Measurements from ENCODE around the gene MGAT4B. TPM values are rescaled to one million over a fixed set of nuclear protein-coding genes. Genes with fewer than 3 reads are reported as not detected.

The MGAT4B gene
- 1,000 to 10,000 TPM in 1 of 4 donors, 100 to 1,000 TPM in 3; 495 to 1,114 (median 787) TPM for total RNA-seq

- intact Hi-C loops (cut with DNase I; ENCODE audit: low total_unique reads): loop anchor here (2.0 to 5.0 kb wide), 2 partner anchors 14 to 74 kb away; partner anchors contain the start of genes MAML1 and SQSTM1
- peak; percentile 71 to 95 (median 89) for TF ChIP-seq POLR2AphosphoS5 (IDR thresholded peaks at IDR 0.05)
- peak; percentile 0 for TF ChIP-seq POLR2A (IDR thresholded peaks at IDR 0.05)
- no peak for TF ChIP-seq EP300 (IDR thresholded peaks at IDR 0.05; ENCODE audit: low read depth)
- 1% methylated on average over 34 of the region's 108 CpGs; no CpG with 5 or more reads in 1 of the 2 donors for WGBS, 2 donors (ENCODE audit: low coverage in 1 of 2)
- in situ Hi-C loops (cut with MboI; ENCODE audit: low pct_ligation_motif_present in 1 of 4, low pct_unique_long_range_greater_than_20kb in 1 of 4, low sequenced_read_pairs in 3 of 4): no loop called here
- peaks cover 40 to 55% (median 47%) of the 10 kb centered on the region in 4 donors for H3K4me1 ChIP-seq
- peak within 1 kb of the TSS; percentile 69 to 98 (median 90) for H3K4me3 ChIP-seq
- H3K36me3 ChIP-seq: no peaks in the 10 kb centered on the region
- H3K27me3 ChIP-seq: no peaks in the 10 kb centered on the region
- H3K27ac ChIP-seq: peak within 1 kb of the TSS; percentile 96 to 100 (median 99)
- no peaks in the 10 kb centered on the region for H3K9me3 ChIP-seq
- DNase-seq: peak; percentile 87
Measured at GRCh38 chr5:179806250-179807048, at the start of gene MGAT4B. Gene MGAT4B (minus strand): TSS chr5:179806866. CDS start chr5:179806583, 283 bp downstream.

GRCh38 chr5:179854356-179854755 is 47.7 kb upstream of the MGAT4B start:
- Histone ChIP-seq H3K27ac (no peak overlapping the region), H3K4me3 (no peak overlapping the region), H3K27me3 (no peaks in the 10 kb centered on the region), H3K4me1 (peaks cover 0 to 15% (median 6%) of the 10 kb centered on the region in 4 donors), H3K36me3 (peaks cover 0 to 16% (median 8%) of the 10 kb centered on the region in 4 donors), H3K9me3 (no peaks in the 10 kb centered on the region)
- in situ Hi-C loops (cut with MboI; ENCODE audit: low pct_ligation_motif_present in 1 of 4, low pct_unique_long_range_greater_than_20kb in 1 of 4, low sequenced_read_pairs in 3 of 4) (no loop called here), intact Hi-C loops (cut with DNase I; ENCODE audit: low total_unique reads) (no loop called here)
- DNase-seq: no peak
- WGBS, 2 donors (ENCODE audit: low coverage in 1 of 2): 89 to 90% methylated on average over 4 to 8 of the region's 8 CpGs
- no peak for TF ChIP-seq POLR2A (IDR thresholded peaks at IDR 0.05)
- TF ChIP-seq, protein P1, sequence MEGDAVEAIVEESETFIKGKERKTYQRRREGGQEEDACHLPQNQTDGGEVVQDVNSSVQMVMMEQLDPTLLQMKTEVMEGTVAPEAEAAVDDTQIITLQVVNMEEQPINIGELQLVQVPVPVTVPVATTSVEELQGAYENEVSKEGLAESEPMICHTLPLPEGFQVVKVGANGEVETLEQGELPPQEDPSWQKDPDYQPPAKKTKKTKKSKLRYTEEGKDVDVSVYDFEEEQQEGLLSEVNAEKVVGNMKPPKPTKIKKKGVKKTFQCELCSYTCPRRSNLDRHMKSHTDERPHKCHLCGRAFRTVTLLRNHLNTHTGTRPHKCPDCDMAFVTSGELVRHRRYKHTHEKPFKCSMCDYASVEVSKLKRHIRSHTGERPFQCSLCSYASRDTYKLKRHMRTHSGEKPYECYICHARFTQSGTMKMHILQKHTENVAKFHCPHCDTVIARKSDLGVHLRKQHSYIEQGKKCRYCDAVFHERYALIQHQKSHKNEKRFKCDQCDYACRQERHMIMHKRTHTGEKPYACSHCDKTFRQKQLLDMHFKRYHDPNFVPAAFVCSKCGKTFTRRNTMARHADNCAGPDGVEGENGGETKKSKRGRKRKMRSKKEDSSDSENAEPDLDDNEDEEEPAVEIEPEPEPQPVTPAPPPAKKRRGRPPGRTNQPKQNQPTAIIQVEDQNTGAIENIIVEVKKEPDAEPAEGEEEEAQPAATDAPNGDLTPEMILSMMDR (IDR thresholded peaks at IDR 0.05): no peak
- TF ChIP-seq EP300 (IDR thresholded peaks at IDR 0.05; ENCODE audit: low read depth): no peak
- TF ChIP-seq POLR2AphosphoS5 (IDR thresholded peaks at IDR 0.05): no peak

GRCh38 chr5:179852993-179853547 is 46.4 kb upstream of the MGAT4B start:
- peak overlapping the region in 1 of 4 donors; percentile 17 for H3K27ac ChIP-seq
- H3K36me3 ChIP-seq: peaks cover 0 to 23% (median 11%) of the 10 kb centered on the region in 4 donors
- peak; percentile 33 for DNase-seq
- intact Hi-C loops (cut with DNase I; ENCODE audit: low total_unique reads): no loop called here
- no peak overlapping the region for H3K4me3 ChIP-seq
- peaks cover 0 to 12% (median 5%) of the 10 kb centered on the region in 4 donors for H3K4me1 ChIP-seq
- H3K9me3 ChIP-seq: no peaks in the 10 kb centered on the region
- 72 to 100% methylated on average over 3 to 8 of the region's 8 CpGs for WGBS, 2 donors (ENCODE audit: low coverage in 1 of 2)
- TF ChIP-seq POLR2AphosphoS5 (IDR thresholded peaks at IDR 0.05) (no peak), EP300 (IDR thresholded peaks at IDR 0.05; ENCODE audit: low read depth) (no peak), POLR2A (IDR thresholded peaks at IDR 0.05) (no peak)
- TF ChIP-seq, protein P1 (IDR thresholded peaks at IDR 0.05): no peak
- no peaks in the 10 kb centered on the region for H3K27me3 ChIP-seq
- in situ Hi-C loops (cut with MboI; ENCODE audit: low pct_ligation_motif_present in 1 of 4, low pct_unique_long_range_greater_than_20kb in 1 of 4, low sequenced_read_pairs in 3 of 4): no loop called here

GRCh38 chr5:179841621-179842020 is 35.0 kb upstream of the MGAT4B start:
- H3K4me1 ChIP-seq: peaks cover 0 to 3% (median under 1%) of the 10 kb centered on the region in 4 donors
- intact Hi-C loops (cut with DNase I; ENCODE audit: low total_unique reads) (loop anchor here (5.0 kb wide), 1 partner anchor 1364 kb away; no protein-coding TSS in a partner anchor), in situ Hi-C loops (cut with MboI; ENCODE audit: low pct_ligation_motif_present in 1 of 4, low pct_unique_long_range_greater_than_20kb in 1 of 4, low sequenced_read_pairs in 3 of 4) (no loop called here)
- H3K9me3 ChIP-seq: peaks cover 0 to 8% of the 10 kb centered on the region in 2 donors
- no peak overlapping the region for H3K4me3 ChIP-seq
- H3K27me3 ChIP-seq: no peaks in the 10 kb centered on the region
- no peak overlapping the region for H3K27ac ChIP-seq
- peaks cover 0 to 35% (median 13%) of the 10 kb centered on the region in 4 donors for H3K36me3 ChIP-seq
- TF ChIP-seq, protein P1 (IDR thresholded peaks at IDR 0.05): no peak
- TF ChIP-seq POLR2A (IDR thresholded peaks at IDR 0.05) (no peak), POLR2AphosphoS5 (IDR thresholded peaks at IDR 0.05) (no peak), EP300 (IDR thresholded peaks at IDR 0.05; ENCODE audit: low read depth) (no peak)
- 79 to 91% methylated on average over 2 to 9 of the region's 9 CpGs for WGBS, 2 donors (ENCODE audit: low coverage in 1 of 2)
- DNase-seq: no peak

All from transverse colon (tissue), 4 donors.